Calu3 (cell line): ENCODE data around the gene GTF2F2. TPM values are rescaled to one million over a fixed set of nuclear protein-coding genes. Genes with fewer than 3 reads are reported as not detected.

Experiments used
- BruUV-seq: library from RNA; stranded (reverse); fragments of 400-500 nt; replicated peaks from 2 replicates; lab custom pipeline; 2021; lab: Mats Ljungman, UMichigan
- CTCF ChIA-PET: fragments of 300-600 bp; sonication (Branson Sonifier 250); formaldehyde crosslinking; loops from one replicate; lab custom pipeline; 2022; ENCODE audit warnings: antibody characterized with exemption; lab: Charles Lee
- DNase-seq: peaks from one replicate; pipeline ENCODE4 v3.0.0; 2022
- H3K27ac Mint-ChIP-seq: one replicate; pipeline ENCODE4 v1.8.0; 2022; ENCODE audit warnings: mixed read lengths; ENCODE audit not compliant: unreplicated experiment
- H3K27me3 Mint-ChIP-seq: one replicate; pipeline ENCODE4 v1.8.0; 2022; ENCODE audit warnings: mixed read lengths; ENCODE audit not compliant: unreplicated experiment
- H3K36me3 Mint-ChIP-seq: one replicate; pipeline ENCODE4 v1.8.0; 2022; ENCODE audit warnings: mild to moderate bottlenecking, moderate library complexity, mixed read lengths; ENCODE audit not compliant: insufficient read depth, unreplicated experiment
- H3K4me1 Mint-ChIP-seq: one replicate; pipeline ENCODE4 v1.8.0; 2022; ENCODE audit warnings: mild to moderate bottlenecking, low read depth, mixed read lengths; ENCODE audit not compliant: unreplicated experiment
- H3K4me3 Mint-ChIP-seq: one replicate; pipeline ENCODE4 v1.8.0; 2022; ENCODE audit warnings: mild to moderate bottlenecking, low read depth, moderate library complexity, mixed read lengths; ENCODE audit not compliant: unreplicated experiment
- H3K9me3 Mint-ChIP-seq: one replicate; pipeline ENCODE4 v1.8.0; 2022; ENCODE audit warnings: low read depth, mixed read lengths; ENCODE audit not compliant: unreplicated experiment
- CTCF ChIP-seq: fragments of 200-600 bp; IDR thresholded peaks from one replicate; pipeline ENCODE4 v1.8.0; 2022; ENCODE audit warnings: antibody characterized with exemption; ENCODE audit not compliant: unreplicated experiment
- intact Hi-C: fragments of 100-400 bp; cut with micrococcal nuclease; formaldehyde crosslinking; loops from one replicate; pipeline ENCODE4 v1.10.0; 2022; ENCODE audit not compliant: unreplicated experiment
- total RNA-seq: library from RNA; stranded (reverse); gene quantifications from 2 replicates; pipeline ENCODE4 v1.2.3, GENCODE V29; 2022

Gene GTF2F2
- total RNA-seq, 1 experiment from 2014 or later, result 23.9 TPM

DNA sequence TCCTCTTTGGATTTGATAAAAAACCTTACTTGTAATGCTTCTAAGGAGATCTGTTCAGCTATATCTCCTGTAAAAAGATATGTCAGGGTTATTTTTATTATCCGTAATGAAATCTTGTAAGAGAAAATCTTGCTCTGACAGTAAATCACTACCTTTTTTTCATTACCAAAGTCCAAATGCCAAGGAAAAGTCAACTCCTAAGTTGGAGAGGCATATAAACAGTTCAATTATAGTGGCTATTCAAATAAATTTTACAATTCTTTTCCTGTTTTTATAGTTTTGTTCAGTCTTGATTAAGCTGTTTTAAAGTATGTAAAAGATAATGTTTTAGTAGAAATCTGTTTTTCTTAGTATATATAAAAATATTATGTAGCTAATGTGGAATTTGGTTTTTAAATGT, 71.6 kb downstream of the GTF2F2 start:
- Mint-ChIP-seq H3K4me3 (no peak overlapping the region), H3K4me1 (peaks cover 16% of the 10 kb centered on the region)
- no TSS peak for BruUV-seq

DNA sequence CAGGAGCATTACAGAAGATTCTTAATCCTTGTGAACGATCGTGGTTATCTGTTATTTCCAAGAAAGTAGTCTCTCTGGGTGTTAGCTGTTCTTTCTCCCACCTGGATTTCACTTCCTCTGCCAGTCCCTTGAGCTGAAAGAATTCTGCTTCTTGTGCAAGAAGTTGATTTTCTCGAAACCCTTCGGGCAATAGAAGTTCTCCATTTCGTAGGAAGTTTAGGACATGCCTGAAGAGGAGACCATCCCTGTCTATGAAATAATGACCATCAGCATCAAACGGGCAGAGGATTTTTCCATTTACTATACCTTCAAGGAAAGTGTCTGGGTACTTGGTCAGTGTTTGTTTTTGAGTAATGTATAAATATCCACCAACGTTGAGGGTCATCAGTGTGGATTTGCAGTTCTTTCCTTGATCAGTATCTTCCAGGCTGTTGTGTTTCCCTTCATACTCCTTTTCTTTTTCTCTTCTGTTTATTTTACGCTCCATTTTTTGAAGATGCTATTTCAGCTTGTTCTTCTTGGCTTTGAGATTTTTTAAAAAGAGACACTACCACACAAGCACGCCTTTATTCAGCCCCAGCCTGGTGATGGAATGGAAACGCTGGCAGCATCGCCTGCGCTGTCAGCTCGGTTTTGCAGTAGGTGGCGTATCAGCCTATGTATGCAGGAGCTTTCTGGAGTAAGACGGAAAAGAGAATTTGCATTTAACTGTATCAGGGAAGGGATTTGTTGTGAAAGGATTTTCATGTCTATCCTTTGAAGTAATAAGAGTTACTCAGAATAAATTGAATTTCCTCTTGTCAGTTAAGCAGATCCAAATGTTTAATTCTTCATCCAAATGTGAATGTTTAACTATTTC, 74.0 kb downstream of the GTF2F2 start:
- DNase-seq, result no peak
- intact Hi-C loops, result no loop called here
- Mint-ChIP-seq H3K27ac (no peak overlapping the region), H3K27me3 (no peaks in the 10 kb centered on the region), H3K4me1 (peaks cover 28% of the 10 kb centered on the region), H3K36me3 (no peaks in the 10 kb centered on the region), H3K4me3 (no peak overlapping the region), H3K9me3 (no peaks in the 10 kb centered on the region)
- CTCF ChIA-PET, result no interaction called here
- TF ChIP-seq CTCF, result no peak
- no TSS peak for BruUV-seq

More for the DNA sequence above, 71.6 kb downstream of the GTF2F2 start:
- no peak for DNase-seq
- Mint-ChIP-seq H3K27ac (no peak overlapping the region), H3K27me3 (no peaks in the 10 kb centered on the region), H3K9me3 (no peaks in the 10 kb centered on the region), H3K36me3 (no peaks in the 10 kb centered on the region)
- no peak for TF ChIP-seq CTCF
- CTCF ChIA-PET, result interaction anchor here (1.3 kb wide), 1 partner anchor 68 kb away, joined by 4 read pairs; no protein-coding TSS in a partner anchor
- intact Hi-C loops, result no loop called here

GRCh38 chr13:45195421-45195820, 75.1 kb downstream of the GTF2F2 start:
- intact Hi-C loops, result no loop called here
- H3K36me3 Mint-ChIP-seq, result no peaks in the 10 kb centered on the region
- no TSS peak for BruUV-seq
- H3K27ac Mint-ChIP-seq, result no peak overlapping the region
- H3K4me1 Mint-ChIP-seq, result peaks cover 30% of the 10 kb centered on the region
- DNase-seq, result no peak
- CTCF ChIA-PET, result no interaction called here
- H3K9me3 Mint-ChIP-seq, result no peaks in the 10 kb centered on the region
- no peak overlapping the region for H3K4me3 Mint-ChIP-seq
- H3K27me3 Mint-ChIP-seq, result no peaks in the 10 kb centered on the region
- no peak for TF ChIP-seq CTCF

- no TSS peak for BruUV-seq
- H3K27me3 Mint-ChIP-seq, result no peaks in the 10 kb centered on the region
- no peak overlapping the region for H3K4me3 Mint-ChIP-seq
- no peak for DNase-seq
- no peaks in the 10 kb centered on the region for H3K9me3 Mint-ChIP-seq
- intact Hi-C loops, result no loop called here
- H3K27ac Mint-ChIP-seq, result no peak overlapping the region
- H3K36me3 Mint-ChIP-seq, result no peaks in the 10 kb centered on the region
- peaks cover 35% of the 10 kb centered on the region for H3K4me1 Mint-ChIP-seq
- no peak for TF ChIP-seq CTCF
- CTCF ChIA-PET, result no interaction called here
Observed at GRCh38 chr13:45196096-45196495, 75.8 kb downstream of the GTF2F2 start.
